Lower lobe of right lung (tissue), 2 donors: ENCODE data around the gene SPATA19. TPM values are rescaled to one million over a fixed set of nuclear protein-coding genes. Genes with fewer than 3 reads are reported as not detected.

Experiments
- ATAC-seq, 2 donors: fragments of 200-7000 bp; cut with Tn5 transposase; one replicate each; pipeline ENCODE4 v1.9.1; 2020 to 2022; ENCODE audit warnings: mild to moderate bottlenecking in 2 of 2, moderate library complexity in 2 of 2
- DNase-seq: peaks from one replicate; pipeline ENCODE4 v3.0.0-alpha.2; 2020
- H3K27ac ChIP-seq: fragments of 200-600 bp; one replicate; pipeline ENCODE4 v1.8.0; 2022
- H3K27me3 ChIP-seq: fragments of 200-600 bp; one replicate; pipeline ENCODE4 v1.8.0; 2022; ENCODE audit warnings: low read depth
- H3K36me3 ChIP-seq: fragments of 200-600 bp; one replicate; pipeline ENCODE4 v1.8.0; 2022; ENCODE audit warnings: mild to moderate bottlenecking
- H3K4me1 ChIP-seq: fragments of 200-600 bp; one replicate; pipeline ENCODE4 v1.8.0; 2022
- H3K4me3 ChIP-seq: fragments of 200-600 bp; one replicate; pipeline ENCODE4 v1.8.0; 2022; ENCODE audit warnings: mild to moderate bottlenecking
- H3K9me3 ChIP-seq: fragments of 200-600 bp; one replicate; pipeline ENCODE4 v1.8.0; 2022
- intact Hi-C: fragments of 100-400 bp; cut with DNase I; formaldehyde crosslinking; loops from one replicate; pipeline ENCODE4 v1.11.0; 2022
- total RNA-seq: library from RNA; stranded (reverse); fragmentation: NEBNext Ultra II Directional; extraction: Animal tissue kit (Norgen Biotek cat#: 25700); gene quantifications from one replicate; pipeline ENCODE4 v1.2.1, GENCODE V29; 2021
- TF ChIP-seq, protein P1 (sequence below): fragments of 200-600 bp; IDR thresholded peaks from one replicate; pipeline ENCODE4 v1.8.0; 2022; ENCODE audit warnings: antibody characterized with exemption, mild to moderate bottlenecking
- donor health status: DM: no; HTN: yes; CAD: no; lungs with severe emphysema.

Gene SPATA19
- total RNA-seq, 1 donor from 2014 or later, result not detected

- Histone ChIP-seq H3K36me3 (no peaks in the 10 kb centered on the region), H3K9me3 (no peaks in the 10 kb centered on the region), H3K27ac (no peak overlapping the region), H3K4me1 (no peaks in the 10 kb centered on the region), H3K4me3 (no peak overlapping the region), H3K27me3 (no peaks in the 10 kb centered on the region)
- DNase-seq (no peak), ATAC-seq (no peak)
- TF ChIP-seq, protein P1, sequence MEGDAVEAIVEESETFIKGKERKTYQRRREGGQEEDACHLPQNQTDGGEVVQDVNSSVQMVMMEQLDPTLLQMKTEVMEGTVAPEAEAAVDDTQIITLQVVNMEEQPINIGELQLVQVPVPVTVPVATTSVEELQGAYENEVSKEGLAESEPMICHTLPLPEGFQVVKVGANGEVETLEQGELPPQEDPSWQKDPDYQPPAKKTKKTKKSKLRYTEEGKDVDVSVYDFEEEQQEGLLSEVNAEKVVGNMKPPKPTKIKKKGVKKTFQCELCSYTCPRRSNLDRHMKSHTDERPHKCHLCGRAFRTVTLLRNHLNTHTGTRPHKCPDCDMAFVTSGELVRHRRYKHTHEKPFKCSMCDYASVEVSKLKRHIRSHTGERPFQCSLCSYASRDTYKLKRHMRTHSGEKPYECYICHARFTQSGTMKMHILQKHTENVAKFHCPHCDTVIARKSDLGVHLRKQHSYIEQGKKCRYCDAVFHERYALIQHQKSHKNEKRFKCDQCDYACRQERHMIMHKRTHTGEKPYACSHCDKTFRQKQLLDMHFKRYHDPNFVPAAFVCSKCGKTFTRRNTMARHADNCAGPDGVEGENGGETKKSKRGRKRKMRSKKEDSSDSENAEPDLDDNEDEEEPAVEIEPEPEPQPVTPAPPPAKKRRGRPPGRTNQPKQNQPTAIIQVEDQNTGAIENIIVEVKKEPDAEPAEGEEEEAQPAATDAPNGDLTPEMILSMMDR, result no peak
- intact Hi-C loops, result no loop called here
Observed at GRCh38 chr11:133826866-133827265, 18.4 kb downstream of the SPATA19 start.

DNA sequence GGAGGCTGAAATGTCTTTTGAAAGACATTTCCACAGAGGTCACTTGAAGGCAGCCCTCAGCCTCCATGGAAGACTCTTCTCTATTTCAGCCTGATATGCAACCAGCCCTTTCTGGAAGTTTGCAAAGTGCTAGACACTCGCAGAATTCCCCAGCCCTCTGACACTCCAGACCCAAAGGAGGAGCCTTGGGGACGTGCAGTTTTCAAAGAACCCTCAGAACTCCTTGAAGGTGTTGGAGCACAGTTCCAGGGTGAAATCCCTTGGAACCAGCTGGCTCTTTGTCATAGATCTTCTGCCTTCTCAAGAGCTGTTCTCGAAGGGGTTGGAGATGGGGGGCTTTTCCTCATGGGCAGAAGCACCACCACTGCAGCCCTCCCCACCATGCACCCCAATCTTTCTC lies 19.6 kb downstream of the SPATA19 start:
- ATAC-seq (no peak), DNase-seq (no peak)
- no peak overlapping the region for H3K27ac ChIP-seq
- no peak overlapping the region for H3K4me3 ChIP-seq
- intact Hi-C loops, result no loop called here
- H3K4me1 ChIP-seq, result no peaks in the 10 kb centered on the region
- no peaks in the 10 kb centered on the region for H3K36me3 ChIP-seq
- TF ChIP-seq, protein P1, result no peak
- H3K27me3 ChIP-seq, result no peaks in the 10 kb centered on the region
- H3K9me3 ChIP-seq, result no peaks in the 10 kb centered on the region

DNA sequence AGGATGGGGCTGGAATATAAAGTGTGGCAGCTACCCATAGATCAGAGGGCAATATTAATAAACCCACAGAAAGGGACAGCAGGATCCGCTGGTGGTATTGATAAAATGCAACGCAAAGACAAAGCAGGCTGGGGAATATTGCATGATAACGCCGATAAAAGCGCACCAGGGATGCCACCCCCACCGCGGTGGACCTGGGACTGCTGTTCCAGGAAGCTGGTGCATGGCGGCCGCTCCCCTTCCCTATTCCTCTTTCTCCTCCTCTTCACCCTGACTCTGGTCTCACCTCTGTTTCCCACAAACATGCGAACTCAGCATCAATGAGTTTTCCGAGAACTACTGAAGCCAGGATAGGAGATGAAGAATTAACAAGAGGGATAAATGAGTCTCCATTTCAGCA lies 20.2 kb downstream of the SPATA19 start:
- Histone ChIP-seq H3K4me1 (no peaks in the 10 kb centered on the region), H3K9me3 (no peaks in the 10 kb centered on the region), H3K36me3 (no peaks in the 10 kb centered on the region), H3K27me3 (no peaks in the 10 kb centered on the region), H3K27ac (no peak overlapping the region), H3K4me3 (no peak overlapping the region)
- no peak for DNase-seq
- intact Hi-C loops, result no loop called here
- ATAC-seq, result no peak
- TF ChIP-seq, protein P1, result no peak

- Histone ChIP-seq H3K9me3 (no peaks in the 10 kb centered on the region), H3K4me1 (no peaks in the 10 kb centered on the region), H3K4me3 (no peak overlapping the region), H3K27ac (no peak overlapping the region), H3K36me3 (no peaks in the 10 kb centered on the region), H3K27me3 (no peaks in the 10 kb centered on the region)
- intact Hi-C loops, result no loop called here
- DNase-seq, result no peak
- TF ChIP-seq, protein P1, result no peak
- ATAC-seq, result no peak
Observed at GRCh38 chr11:133824593-133824992, 20.7 kb downstream of the SPATA19 start.

- no peaks in the 10 kb centered on the region for H3K27me3 ChIP-seq
- intact Hi-C loops, result no loop called here
- H3K4me1 ChIP-seq, result no peaks in the 10 kb centered on the region
- H3K27ac ChIP-seq, result no peak overlapping the region
- H3K4me3 ChIP-seq, result no peak overlapping the region
- no peaks in the 10 kb centered on the region for H3K9me3 ChIP-seq
- H3K36me3 ChIP-seq, result no peaks in the 10 kb centered on the region
- DNase-seq (no peak), ATAC-seq (no peak)
- TF ChIP-seq, protein P1, result no peak
Observed at GRCh38 chr11:133823614-133824013, 21.7 kb downstream of the SPATA19 start.

DNA sequence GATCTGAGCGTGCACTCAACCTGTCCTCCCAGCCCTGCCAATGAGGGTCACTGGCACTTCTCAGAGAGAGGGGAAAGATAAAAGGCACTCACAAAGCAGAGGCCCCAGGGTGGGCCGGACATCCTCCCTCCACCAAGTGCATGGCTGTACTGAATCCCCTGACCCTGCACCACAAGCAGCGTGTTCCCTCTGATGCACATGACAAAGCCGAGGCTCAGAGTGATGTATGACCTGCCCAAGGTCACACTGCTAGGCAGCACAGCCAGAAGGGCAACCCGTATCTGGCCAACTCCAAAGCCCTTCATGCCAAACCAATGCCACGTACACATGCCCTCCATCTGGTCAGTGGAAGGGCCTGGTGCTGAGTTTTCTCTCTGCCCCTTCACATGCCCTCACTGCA lies 22.1 kb downstream of the SPATA19 start:
- TF ChIP-seq, protein P1, result no peak
- no peak for ATAC-seq
- no peak overlapping the region for H3K4me3 ChIP-seq

More for the DNA sequence above, 22.1 kb downstream of the SPATA19 start:
- intact Hi-C loops, result no loop called here
- no peak for DNase-seq
- Histone ChIP-seq H3K36me3 (no peaks in the 10 kb centered on the region), H3K4me1 (no peaks in the 10 kb centered on the region), H3K9me3 (no peaks in the 10 kb centered on the region), H3K27ac (no peak overlapping the region), H3K27me3 (no peaks in the 10 kb centered on the region)
